HepG2 (cell line): ENCODE measurements around the gene PDZD7. TPM values are rescaled to one million over a fixed set of nuclear protein-coding genes. Genes with fewer than 3 reads are reported as not detected.

ENCODE experiments used
- ARID5B ChIP-seq: IDR thresholded peaks from 2 replicates; pipeline ENCODE4 v1.4.0; 2020; ENCODE audit warnings: mild to moderate bottlenecking, missing genetic modification reagents
- KLF16 ChIP-seq, 2 experiments: sonication (generic) in 1 of 2; formaldehyde crosslinking in 1 of 2; IDR thresholded peaks; 2 replicates each; pipeline versions ENCODE4 v1.6.1 to v1.8.0; 2016 to 2023; ENCODE audit warnings: missing genetic modification reagents in 2 of 2, missing compliant biosample characterization in 1 of 2
- MTA1 ChIP-seq: sonication (generic); formaldehyde crosslinking; IDR thresholded peaks from 2 replicates; pipeline ENCODE4 v1.4.0; 2020; ENCODE audit warnings: missing genetic modification reagents, mild to moderate bottlenecking, borderline replicate concordance
- NFKB2 ChIP-seq: sonication (generic); formaldehyde crosslinking; IDR thresholded peaks from 2 replicates; pipeline ENCODE4 v1.4.0; 2020; ENCODE audit warnings: missing genetic modification reagents, borderline replicate concordance
- RBFOX2 ChIP-seq: fragments of 200-400 bp; formaldehyde crosslinking; IDR thresholded peaks from 2 replicates; pipeline ENCODE4 v1.6.1; 2017; ENCODE audit warnings: low read depth, mild to moderate bottlenecking, low read length
- SMYD3 ChIP-seq: sonication (generic); formaldehyde crosslinking; IDR thresholded peaks from 2 replicates; pipeline ENCODE4 v1.8.1; 2023; ENCODE audit warnings: mild to moderate bottlenecking, missing genetic modification reagents
- TCF7L2 ChIP-seq: IDR thresholded peaks from 2 replicates; pipeline ENCODE4 v1.6.1; 2011; ENCODE audit warnings: mild to moderate bottlenecking, low read depth, low read length, moderate library complexity
- YEATS2 ChIP-seq: sonication (generic); formaldehyde crosslinking; IDR thresholded peaks from 2 replicates; pipeline ENCODE4 v1.4.0; 2020; ENCODE audit warnings: missing genetic modification reagents, borderline replicate concordance
- ZC3H13 ChIP-seq: sonication (generic); formaldehyde crosslinking; IDR thresholded peaks from 2 replicates; pipeline ENCODE4 v1.8.1; 2023; ENCODE audit warnings: mild to moderate bottlenecking, missing genetic modification reagents, moderate library complexity
- ZFX ChIP-seq: sonication (generic); formaldehyde crosslinking; IDR thresholded peaks from 2 replicates; pipeline ENCODE4 v1.4.0; 2020; ENCODE audit warnings: mild to moderate bottlenecking, low read depth, missing genetic modification reagents, moderate library complexity
- ZHX2 ChIP-seq, 2 experiments: sonication (generic) in 1 of 2; formaldehyde crosslinking in 1 of 2; IDR thresholded peaks; 2 replicates each; pipeline versions ENCODE4 v1.6.1 to v1.9.0; 2014 to 2022; ENCODE audit warnings: antibody characterized with exemption in 1 of 2, borderline replicate concordance in 1 of 2, inconsistent platforms in 1 of 2, low read depth in 1 of 2, missing genetic modification reagents in 1 of 2
- ZNF101 ChIP-seq: sonication (generic); formaldehyde crosslinking; IDR thresholded peaks from 2 replicates; pipeline ENCODE4 v1.4.0; 2020; ENCODE audit warnings: mild to moderate bottlenecking, low read depth, missing genetic modification reagents, borderline replicate concordance
- ZNF232 ChIP-seq: sonication (generic); formaldehyde crosslinking; IDR thresholded peaks from 2 replicates; pipeline ENCODE4 v1.4.0; 2020; ENCODE audit warnings: missing genetic modification reagents, borderline replicate concordance
- ZNF251 ChIP-seq: sonication (generic); formaldehyde crosslinking; IDR thresholded peaks from 2 replicates; pipeline ENCODE4 v1.9.0; 2021; ENCODE audit warnings: mild to moderate bottlenecking, missing genetic modification reagents
- ZNF644 ChIP-seq: IDR thresholded peaks from 2 replicates; pipeline ENCODE4 v1.6.1; 2016; ENCODE audit warnings: low read depth
- ZNF790 ChIP-seq: sonication (generic); formaldehyde crosslinking; IDR thresholded peaks from 2 replicates; pipeline ENCODE4 v1.8.0; 2022; ENCODE audit warnings: missing genetic modification reagents, mild to moderate bottlenecking, borderline replicate concordance
- polyA plus RNA-seq, 8 experiments: library from polyadenylated mRNA; depleted of rRNA in 3 of 8; stranded (reverse) in 7 of 8; unstranded in 1 of 8; fragments of >200 nt; fragmentation: Illumina TruSeq in 4 of 8; extraction: Trizol in 4 of 8; gene quantifications; 2 replicates each; pipeline versions ENCODE4 v1.2.1 to v1.2.3, GENCODE V29; 2011 to 2016; ENCODE audit warnings: low read depth in 4 of 8, missing spikeins in 1 of 8, mixed read lengths in 1 of 8; ENCODE audit not compliant: insufficient read depth in 1 of 8
- total RNA-seq, 5 experiments: library from RNA; depleted of rRNA; stranded (reverse); fragments of >200 nt; fragmentation: Illumina TruSeq; extraction: Trizol; gene quantifications; 2 replicates each; pipeline ENCODE4 v1.2.3, GENCODE V29; 2016; ENCODE audit warnings: low read depth in 1 of 5

Gene PDZD7
- total and polyA plus RNA-seq, 2 of the 13 experiments (the other 11 are each of a cell fraction or from before 2014, with no cell fraction given), result 0.58 to 0.73 TPM

GRCh38 chr10:101000127-101000914 is 30.6 kb downstream of the PDZD7 start (continued):
- TF ChIP-seq ARID5B (CRISPR knock-in tag) (no peak), ZNF644 (CRISPR knock-in tag) (no peak), ZNF790 (CRISPR knock-in tag) (no peak), MTA1 (CRISPR knock-in tag) (no peak), ZC3H13 (CRISPR knock-in tag) (0 out of 2 replicates have a peak, but pooled peaks have one; percentile 57), ZNF101 (CRISPR knock-in tag) (no peak), KLF16 (CRISPR knock-in tag; IDR thresholded peaks at IDR 0.05) (no peak), ZNF232 (no peak), ZHX2 (IDR thresholded peaks at IDR 0.05; ENCODE audit: low read depth) (no peak), ZHX2 (CRISPR knock-in tag; IDR thresholded peaks at IDR 0.05; ENCODE audit: borderline replicate concordance) (0 out of 2 replicates have a peak, but pooled peaks have one; percentile 9), NFKB2 (CRISPR knock-in tag) (no peak), TCF7L2 (no peak), RBFOX2 (0 out of 2 replicates have a peak, but pooled peaks have one; percentile 4), SMYD3 (CRISPR knock-in tag) (no peak), ZNF251 (CRISPR knock-in tag) (no peak), YEATS2 (no peak), ZFX (CRISPR knock-in tag) (peak; percentile 49; the same call in 1 of the 2 replicates)
